OCI-LY3 (cell line): Measurements from ENCODE around the gene CMTM2.
A peak's percentile ranks its signal among the peaks of the same experiment; 100 is the strongest.

Experiments used
- H2AFZ ChIP-seq: fragments of 200-600, 300-600 bp; shearing (Covaris generic); 2 replicates; pipeline ENCODE4 v1.6.0; 2014; ENCODE audit warnings: antibody characterized with exemption, low read depth, low read length
- H3K27ac ChIP-seq: fragments of 200-600, 300-600 bp; sonication (generic); 2 replicates; pipeline ENCODE4 v1.5.1; 2014; ENCODE audit warnings: mild to moderate bottlenecking, low read length, moderate library complexity, mixed read lengths
- H3K27me3 ChIP-seq: fragments of 200-600, 300-600 bp; sonication (generic); 2 replicates; pipeline ENCODE4 v1.6.1; 2014; ENCODE audit warnings: low read depth, low read length, mixed read lengths
- H3K36me3 ChIP-seq: fragments of 200-600, 300-600 bp; sonication (generic); replicated peaks from 2 replicates; pipeline ENCODE3; 2014; ENCODE audit warnings: low read depth, low read length, mixed read lengths
- H3K4me1 ChIP-seq: fragments of 300-600, 200-600 bp; sonication (generic); 2 replicates; pipeline ENCODE4 v1.6.1; 2014; ENCODE audit warnings: low read length, mixed read lengths
- H3K4me2 ChIP-seq: fragments of 200-600, 300-600 bp; sonication (generic); 2 replicates; pipeline ENCODE4 v1.6.1; 2014; ENCODE audit warnings: low read length, mixed read lengths
- H3K4me3 ChIP-seq: fragments of 300-600, 200-600 bp; sonication (generic); 2 replicates; pipeline ENCODE4 v1.5.1; 2014; ENCODE audit warnings: antibody characterized with exemption, mild to moderate bottlenecking, low read length, moderate library complexity
- H3K79me2 ChIP-seq: fragments of 300-600, 200-600 bp; shearing (Covaris generic); 2 replicates; pipeline ENCODE4 v1.6.1; 2014; ENCODE audit warnings: mild to moderate bottlenecking, low read length, mixed read lengths
- H3K9ac ChIP-seq: fragments of 300-600, 200-600 bp; shearing (Covaris generic); 2 replicates; pipeline ENCODE4 v1.6.0; 2014; ENCODE audit warnings: mild to moderate bottlenecking, low read length, moderate library complexity
- H3K9me3 ChIP-seq: fragments of 200-600, 300-600 bp; shearing (Covaris generic); 2 replicates; pipeline ENCODE4 v1.6.1; 2014; ENCODE audit warnings: low read length, mixed read lengths; ENCODE audit not compliant: insufficient read depth
- H4K20me1 ChIP-seq: fragments of 200-600, 300-600 bp; sonication (generic); 2 replicates; pipeline ENCODE4 v1.6.1; 2016; ENCODE audit warnings: low read length, mixed read lengths; ENCODE audit not compliant: insufficient read depth
- CTCF ChIP-seq: fragments of 200-600, 300-600 bp; sonication (generic); IDR thresholded peaks from 2 replicates; pipeline ENCODE4 v1.5.1; 2014; ENCODE audit warnings: antibody characterized with exemption, low read length, low read depth
- EZH2phosphoT487 ChIP-seq: fragments of 200-600 bp; shearing (Covaris generic); IDR thresholded peaks from 2 replicates; pipeline ENCODE4 v1.6.1; 2018; ENCODE audit warnings: antibody characterized with exemption, mixed run types, low read depth

Gene CMTM2

GRCh38 chr16:66548068-66548467 lies 31.2 kb upstream of the CMTM2 start:
- Histone ChIP-seq H3K4me3 (no peak overlapping the region), H3K9ac (no peak overlapping the region), H3K4me2 (no peak overlapping the region), H3K9me3 (no peaks in the 10 kb centered on the region), H3K36me3 (no peaks in the 10 kb centered on the region), H4K20me1 (no peaks in the 10 kb centered on the region), H3K27ac (no peak overlapping the region), H3K79me2 (peaks cover under 1% of the 10 kb centered on the region; the same call in 1 of the 2 replicates), H2AFZ (no peak overlapping the region), H3K4me1 (peaks cover 32% of the 10 kb centered on the region), H3K27me3 (no peaks in the 10 kb centered on the region)
- no peak for TF ChIP-seq CTCF
- TF ChIP-seq EZH2phosphoT487, result no peak

GRCh38 chr16:66548868-66549267 lies 30.4 kb upstream of the CMTM2 start:
- H3K27ac ChIP-seq, result no peak overlapping the region
- no peaks in the 10 kb centered on the region for H3K9me3 ChIP-seq
- peaks cover 9% of the 10 kb centered on the region for H3K79me2 ChIP-seq
- H2AFZ ChIP-seq, result 0 out of 2 replicates have a peak overlapping the region, but pooled peaks have one; percentile 81
- H3K4me2 ChIP-seq, result peak overlapping the region; percentile 96
- H4K20me1 ChIP-seq, result no peaks in the 10 kb centered on the region
- peaks cover 39% of the 10 kb centered on the region for H3K4me1 ChIP-seq
- no peaks in the 10 kb centered on the region for H3K27me3 ChIP-seq
- H3K4me3 ChIP-seq, result peak overlapping the region; percentile 86
- no peak for TF ChIP-seq EZH2phosphoT487
- no peak for TF ChIP-seq CTCF
- H3K36me3 ChIP-seq, result peaks cover 7% of the 10 kb centered on the region
- peak overlapping the region; percentile 83; the same call in 1 of the 2 replicates for H3K9ac ChIP-seq

- Histone ChIP-seq H3K27ac (peak within 1 kb of the TSS; percentile 27), H4K20me1 (no peaks in the 10 kb centered on the region), H2AFZ (peak within 1 kb of the TSS; percentile 81), H3K27me3 (no peaks in the 10 kb centered on the region), H3K9ac (peak within 1 kb of the TSS; percentile 83), H3K4me1 (peaks cover 39% of the 10 kb centered on the region), H3K4me2 (peak within 1 kb of the TSS; percentile 96), H3K79me2 (peaks cover 11% of the 10 kb centered on the region), H3K36me3 (peaks cover 10% of the 10 kb centered on the region), H3K9me3 (no peaks in the 10 kb centered on the region), H3K4me3 (peak within 1 kb of the TSS; percentile 86)
- TF ChIP-seq EZH2phosphoT487, result no peak
- TF ChIP-seq CTCF, result peak; percentile 45
Observed at GRCh38 chr16:66549284-66550131, 29.8 kb upstream of the CMTM2 start, which contains the start of gene TK2. Gene TK2, minus strand, starts transcription at chr16:66550122. Its CDS starts 61 bp downstream, at chr16:66550061.

- Histone ChIP-seq H3K36me3 (peaks cover 12% of the 10 kb centered on the region), H3K4me2 (peak overlapping the region; percentile 93), H3K27ac (peak overlapping the region; percentile 56), H4K20me1 (no peaks in the 10 kb centered on the region), H3K9ac (peak overlapping the region; percentile 82; the same call in 1 of the 2 replicates), H3K27me3 (no peaks in the 10 kb centered on the region), H3K4me3 (peak overlapping the region; percentile 84), H3K79me2 (peaks cover 11% of the 10 kb centered on the region), H2AFZ (peak overlapping the region; percentile 71), H3K4me1 (peaks cover 37% of the 10 kb centered on the region), H3K9me3 (no peaks in the 10 kb centered on the region)
- TF ChIP-seq CTCF, result no peak
Observed at GRCh38 chr16:66551348-66551759, 27.9 kb upstream of the CMTM2 start.
